Measurements from ENCODE around the gene ADAMTS5. TPM values are rescaled to one million over a fixed set of nuclear protein-coding genes. Genes with fewer than 3 reads are reported as not detected.

The ADAMTS5 gene
- total and polyA plus RNA-seq, 2 of the 13 experiments (the other 11 are each of a cell fraction or from before 2014, with no cell fraction given), result not detected

GRCh38 chr21:26881504-26882228 lies 85.2 kb downstream of the ADAMTS5 start:
- intact Hi-C loops (cut with micrococcal nuclease; ENCODE audit: unreplicated experiment), result no loop called here
- Histone ChIP-seq H3K9me3 (ENCODE audit: low read length) (peaks cover 74% of the 10 kb centered on the region), H3K4me2 (ENCODE audit: low read depth, low read length) (no peak overlapping the region), H3K36me3 (replicated peaks in 1 of 2; ENCODE audit: control insufficient read depth in 1 of 2, insufficient read depth in 2 of 2, low read length in 2 of 2) (no peaks in the 10 kb centered on the region), H3K9ac (ENCODE audit: insufficient read depth, low read depth, low read length) (no peak overlapping the region), H2AFZ (ENCODE audit: low read length) (no peak overlapping the region), H3K27me3 (ENCODE audit: control insufficient read depth in 1 of 2, insufficient read depth in 2 of 2, low read length in 2 of 2) (no peaks in the 10 kb centered on the region), H3K4me3 (replicated peaks in 1 of 3; ENCODE audit: insufficient read depth in 1 of 3, low read depth in 2 of 3, low read length in 3 of 3) (no peak overlapping the region), H3K4me1 (ENCODE audit: insufficient read depth, low read length) (no peaks in the 10 kb centered on the region), H3K27ac (ENCODE audit: extremely low read length, insufficient read depth, low read length) (no peak overlapping the region), H4K20me1 (ENCODE audit: insufficient read depth, low read length) (no peaks in the 10 kb centered on the region), H3K79me2 (ENCODE audit: insufficient read depth, low read length) (no peaks in the 10 kb centered on the region)
- no TSS peak for BruUV-seq (replicated peaks)
- TF ChIP-seq ZNF296 (CRISPR knock-in tag; conservative IDR thresholded peaks at IDR 0.05), result no peak
- no peak for TF ChIP-seq SSRP1 (CRISPR knock-in tag; IDR thresholded peaks at IDR 0.05)
- TF ChIP-seq GLI4 (CRISPR knock-in tag; IDR thresholded peaks at IDR 0.05; ENCODE audit: borderline replicate concordance), result no peak
- TF ChIP-seq, protein P1, sequence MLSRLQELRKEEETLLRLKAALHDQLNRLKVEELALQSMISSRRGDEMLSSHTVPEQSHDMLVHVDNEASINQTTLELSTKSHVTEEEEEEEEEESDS (CRISPR knock-in tag; IDR thresholded peaks at IDR 0.05; ENCODE audit: borderline replicate concordance), result no peak
- no peak for TF ChIP-seq POGZ (CRISPR knock-in tag; IDR thresholded peaks at IDR 0.05)
- TF ChIP-seq ZFP90 (CRISPR knock-in tag; IDR thresholded peaks at IDR 0.05; ENCODE audit: borderline replicate concordance), result no peak
- TF ChIP-seq TSC22D2 (CRISPR knock-in tag; IDR thresholded peaks at IDR 0.05; ENCODE audit: borderline replicate concordance), result no peak
- no peak for TF ChIP-seq FOXP1 (IDR thresholded peaks at IDR 0.05)
- no peak for TF ChIP-seq FOXP1 (CRISPR knock-in tag; IDR thresholded peaks at IDR 0.05)
- TF ChIP-seq, protein P2, sequence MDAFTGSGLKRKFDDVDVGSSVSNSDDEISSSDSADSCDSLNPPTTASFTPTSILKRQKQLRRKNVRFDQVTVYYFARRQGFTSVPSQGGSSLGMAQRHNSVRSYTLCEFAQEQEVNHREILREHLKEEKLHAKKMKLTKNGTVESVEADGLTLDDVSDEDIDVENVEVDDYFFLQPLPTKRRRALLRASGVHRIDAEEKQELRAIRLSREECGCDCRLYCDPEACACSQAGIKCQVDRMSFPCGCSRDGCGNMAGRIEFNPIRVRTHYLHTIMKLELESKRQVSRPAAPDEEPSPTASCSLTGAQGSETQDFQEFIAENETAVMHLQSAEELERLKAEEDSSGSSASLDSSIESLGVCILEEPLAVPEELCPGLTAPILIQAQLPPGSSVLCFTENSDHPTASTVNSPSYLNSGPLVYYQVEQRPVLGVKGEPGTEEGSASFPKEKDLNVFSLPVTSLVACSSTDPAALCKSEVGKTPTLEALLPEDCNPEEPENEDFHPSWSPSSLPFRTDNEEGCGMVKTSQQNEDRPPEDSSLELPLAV (CRISPR knock-in tag; conservative IDR thresholded peaks at IDR 0.05; ENCODE audit: low read depth), result no peak
- TF ChIP-seq ARNT2 (CRISPR knock-in tag; IDR thresholded peaks at IDR 0.05; ENCODE audit: low read depth), result no peak
- TF ChIP-seq SP5 (CRISPR knock-in tag; IDR thresholded peaks at IDR 0.05; ENCODE audit: borderline replicate concordance, low read depth), result no peak
- TF ChIP-seq ZMYM2 (CRISPR knock-in tag; IDR thresholded peaks at IDR 0.05), result no peak
- TF ChIP-seq KMT2B (CRISPR knock-in tag; IDR thresholded peaks at IDR 0.05), result no peak
- no peak for TF ChIP-seq MIER3 (CRISPR knock-in tag; IDR thresholded peaks at IDR 0.05; ENCODE audit: borderline replicate concordance)
- TF ChIP-seq, protein P3, sequence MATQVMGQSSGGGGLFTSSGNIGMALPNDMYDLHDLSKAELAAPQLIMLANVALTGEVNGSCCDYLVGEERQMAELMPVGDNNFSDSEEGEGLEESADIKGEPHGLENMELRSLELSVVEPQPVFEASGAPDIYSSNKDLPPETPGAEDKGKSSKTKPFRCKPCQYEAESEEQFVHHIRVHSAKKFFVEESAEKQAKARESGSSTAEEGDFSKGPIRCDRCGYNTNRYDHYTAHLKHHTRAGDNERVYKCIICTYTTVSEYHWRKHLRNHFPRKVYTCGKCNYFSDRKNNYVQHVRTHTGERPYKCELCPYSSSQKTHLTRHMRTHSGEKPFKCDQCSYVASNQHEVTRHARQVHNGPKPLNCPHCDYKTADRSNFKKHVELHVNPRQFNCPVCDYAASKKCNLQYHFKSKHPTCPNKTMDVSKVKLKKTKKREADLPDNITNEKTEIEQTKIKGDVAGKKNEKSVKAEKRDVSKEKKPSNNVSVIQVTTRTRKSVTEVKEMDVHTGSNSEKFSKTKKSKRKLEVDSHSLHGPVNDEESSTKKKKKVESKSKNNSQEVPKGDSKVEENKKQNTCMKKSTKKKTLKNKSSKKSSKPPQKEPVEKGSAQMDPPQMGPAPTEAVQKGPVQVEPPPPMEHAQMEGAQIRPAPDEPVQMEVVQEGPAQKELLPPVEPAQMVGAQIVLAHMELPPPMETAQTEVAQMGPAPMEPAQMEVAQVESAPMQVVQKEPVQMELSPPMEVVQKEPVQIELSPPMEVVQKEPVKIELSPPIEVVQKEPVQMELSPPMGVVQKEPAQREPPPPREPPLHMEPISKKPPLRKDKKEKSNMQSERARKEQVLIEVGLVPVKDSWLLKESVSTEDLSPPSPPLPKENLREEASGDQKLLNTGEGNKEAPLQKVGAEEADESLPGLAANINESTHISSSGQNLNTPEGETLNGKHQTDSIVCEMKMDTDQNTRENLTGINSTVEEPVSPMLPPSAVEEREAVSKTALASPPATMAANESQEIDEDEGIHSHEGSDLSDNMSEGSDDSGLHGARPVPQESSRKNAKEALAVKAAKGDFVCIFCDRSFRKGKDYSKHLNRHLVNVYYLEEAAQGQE (IDR thresholded peaks at IDR 0.05; ENCODE audit: borderline replicate concordance in 1 of 2, low read depth in 1 of 2, low read length in 2 of 2), result no peak
- FAIRE-seq (no peak), DNase-seq (ENCODE audit: low spot score) (no peak), ATAC-seq (no peak)
- CTCF ChIA-PET (ENCODE audit: low intra/inter-chr PET ratio, low total read pairs), result no interaction called here
- POLR2A ChIA-PET, result no interaction called here
- in situ Hi-C loops (cut with HindIII; ENCODE audit: extremely low pct_ligation_motif_present, low pct_unique_long_range_greater_than_20kb), result no loop called here
- 6% methylated on average over 4 of the region's 4 CpGs for WGBS (ENCODE audit: low lambda C conversion rate)

Data from HepG2 (cell line).